Vein endothelial cell (primary cell): Measurements from ENCODE around the gene VWC2. TPM values are rescaled to one million over a fixed set of nuclear protein-coding genes. Genes with fewer than 3 reads are reported as not detected.

Experiments used
- total RNA-seq: library from RNA; depleted of rRNA; stranded (reverse); fragments of >200 nt; gene quantifications from 2 replicates; pipeline ENCODE4 v1.2.3, GENCODE V29; 2012

Gene VWC2
- total RNA-seq: not detected in 2 replicates

DNA sequence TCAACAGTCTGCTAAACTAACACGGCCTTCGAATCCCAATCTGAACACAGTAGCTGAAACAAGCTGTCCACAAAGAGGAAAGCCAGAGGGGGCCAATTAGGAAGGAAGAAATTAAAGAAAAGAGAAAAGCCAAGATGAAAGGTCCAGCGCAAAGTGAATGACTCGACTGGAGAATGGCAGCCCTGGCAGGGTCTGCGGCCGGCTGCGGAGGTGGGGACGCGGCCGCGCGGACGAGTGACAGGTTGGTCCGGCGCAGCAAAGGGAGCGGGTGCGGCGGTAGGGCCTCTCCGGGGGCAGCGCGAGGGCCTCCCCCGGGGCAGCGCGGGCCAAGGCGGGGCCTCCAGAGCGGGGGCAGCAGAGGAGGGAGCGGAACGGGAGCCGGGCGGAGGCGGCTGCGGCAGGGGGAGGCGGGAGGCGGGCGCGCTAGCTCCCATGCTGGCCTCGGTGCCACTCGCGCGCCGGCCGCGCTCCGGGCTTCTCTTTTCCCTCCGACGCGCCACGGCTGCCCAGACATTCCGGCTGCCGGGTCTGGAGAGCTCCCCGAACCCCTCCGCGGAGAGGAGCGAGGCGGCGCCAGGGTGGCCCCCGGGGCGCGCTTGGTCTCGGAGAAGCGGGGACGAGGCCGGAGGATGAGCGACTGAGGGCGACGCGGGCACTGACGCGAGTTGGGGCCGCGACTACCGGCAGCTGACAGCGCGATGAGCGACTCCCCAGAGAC, at the start of gene VWC2:
VWC2 (plus strand) TSS at position 421 of the 718 bp plus-strand sequence. CDS start 1,798 bp downstream, outside the sequence.

